Astrocyte (in vitro differentiated cells and primary cell): ENCODE results near the gene N4BP3.

Experiments
- CTCF ChIP-seq: IDR thresholded peaks from 2 replicates; pipeline ENCODE4 v1.5.1; 2011; ENCODE audit warnings: low read depth, mild to moderate bottlenecking, inconsistent platforms, low read length, moderate library complexity; ENCODE audit not compliant: insufficient read depth
- EZH2 ChIP-seq: IDR thresholded peaks from 2 replicates; pipeline ENCODE4 v1.6.1; 2012; ENCODE audit warnings: mild to moderate bottlenecking, low read length, inconsistent platforms; ENCODE audit not compliant: insufficient read depth

- no peak for TF ChIP-seq CTCF
- TF ChIP-seq EZH2 = peak; percentile 3
These were observed 2.4 kb downstream of the N4BP3 start for GRCh38 chr5:178115814-178116142.
